ENCODE measurements around the gene DAND5.

The DAND5 gene

DNA sequence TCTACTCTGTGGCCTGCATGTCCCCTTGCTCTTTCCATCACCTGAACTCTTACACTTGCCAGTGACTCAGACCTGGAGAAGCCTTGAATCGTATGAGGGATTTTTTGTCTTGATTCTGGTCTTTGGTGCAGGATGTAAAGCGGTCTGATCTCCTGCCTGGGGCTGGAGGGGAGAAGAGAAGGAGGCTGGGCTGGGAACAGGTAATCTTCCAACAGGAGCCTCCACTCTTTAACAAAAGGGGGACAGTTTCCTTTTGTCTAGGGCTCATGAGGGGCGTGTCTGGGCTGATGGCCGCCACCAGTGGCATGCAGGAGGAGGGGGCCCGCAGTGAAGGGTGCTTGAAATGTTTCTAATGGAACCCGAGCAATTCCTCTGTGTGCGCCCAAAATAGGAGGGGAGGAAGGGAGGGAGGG is 50.6 kb downstream of the DAND5 start:
- no peaks in the 10 kb centered on the region for H3K79me2 ChIP-seq (ENCODE audit: control insufficient read depth, low read length)
- peaks cover 59% of the 10 kb centered on the region for H3K27me3 ChIP-seq (ENCODE audit: control insufficient read depth, low read length)
- no peak overlapping the region for H3K27ac ChIP-seq (ENCODE audit: low read depth, low read length)
- H3K36me3 ChIP-seq (ENCODE audit: control insufficient read depth, low read length) = no peaks in the 10 kb centered on the region
- H3K4me1 ChIP-seq (ENCODE audit: control insufficient read depth, low read length) = peaks cover 6% of the 10 kb centered on the region; the same call in 1 of the 2 replicates
- H3K4me3 ChIP-seq (ENCODE audit: low read length) = no peak overlapping the region
- H4K20me1 ChIP-seq (ENCODE audit: control insufficient read depth, insufficient read depth, low read depth, low read length) = no peaks in the 10 kb centered on the region
- TF ChIP-seq EZH2phosphoT487 (IDR thresholded peaks at IDR 0.05; ENCODE audit: borderline replicate concordance, low read length) = no peak
- TF ChIP-seq, protein P1, sequence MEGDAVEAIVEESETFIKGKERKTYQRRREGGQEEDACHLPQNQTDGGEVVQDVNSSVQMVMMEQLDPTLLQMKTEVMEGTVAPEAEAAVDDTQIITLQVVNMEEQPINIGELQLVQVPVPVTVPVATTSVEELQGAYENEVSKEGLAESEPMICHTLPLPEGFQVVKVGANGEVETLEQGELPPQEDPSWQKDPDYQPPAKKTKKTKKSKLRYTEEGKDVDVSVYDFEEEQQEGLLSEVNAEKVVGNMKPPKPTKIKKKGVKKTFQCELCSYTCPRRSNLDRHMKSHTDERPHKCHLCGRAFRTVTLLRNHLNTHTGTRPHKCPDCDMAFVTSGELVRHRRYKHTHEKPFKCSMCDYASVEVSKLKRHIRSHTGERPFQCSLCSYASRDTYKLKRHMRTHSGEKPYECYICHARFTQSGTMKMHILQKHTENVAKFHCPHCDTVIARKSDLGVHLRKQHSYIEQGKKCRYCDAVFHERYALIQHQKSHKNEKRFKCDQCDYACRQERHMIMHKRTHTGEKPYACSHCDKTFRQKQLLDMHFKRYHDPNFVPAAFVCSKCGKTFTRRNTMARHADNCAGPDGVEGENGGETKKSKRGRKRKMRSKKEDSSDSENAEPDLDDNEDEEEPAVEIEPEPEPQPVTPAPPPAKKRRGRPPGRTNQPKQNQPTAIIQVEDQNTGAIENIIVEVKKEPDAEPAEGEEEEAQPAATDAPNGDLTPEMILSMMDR (IDR thresholded peaks at IDR 0.05; ENCODE audit: low read depth, low read length, poor library complexity, severe bottlenecking) = no peak
- no peak overlapping the region for H3K4me2 ChIP-seq (ENCODE audit: low read length)
- H3F3A ChIP-seq (ENCODE audit: control insufficient read depth, insufficient read depth) = no peaks in the 10 kb centered on the region
- H3K9me3 ChIP-seq (ENCODE audit: control insufficient read depth, insufficient read depth, low read length) = no peaks in the 10 kb centered on the region
- no peaks in the 10 kb centered on the region for H3K9me2 ChIP-seq (replicated peaks; ENCODE audit: control insufficient read depth, low read length)

DNA sequence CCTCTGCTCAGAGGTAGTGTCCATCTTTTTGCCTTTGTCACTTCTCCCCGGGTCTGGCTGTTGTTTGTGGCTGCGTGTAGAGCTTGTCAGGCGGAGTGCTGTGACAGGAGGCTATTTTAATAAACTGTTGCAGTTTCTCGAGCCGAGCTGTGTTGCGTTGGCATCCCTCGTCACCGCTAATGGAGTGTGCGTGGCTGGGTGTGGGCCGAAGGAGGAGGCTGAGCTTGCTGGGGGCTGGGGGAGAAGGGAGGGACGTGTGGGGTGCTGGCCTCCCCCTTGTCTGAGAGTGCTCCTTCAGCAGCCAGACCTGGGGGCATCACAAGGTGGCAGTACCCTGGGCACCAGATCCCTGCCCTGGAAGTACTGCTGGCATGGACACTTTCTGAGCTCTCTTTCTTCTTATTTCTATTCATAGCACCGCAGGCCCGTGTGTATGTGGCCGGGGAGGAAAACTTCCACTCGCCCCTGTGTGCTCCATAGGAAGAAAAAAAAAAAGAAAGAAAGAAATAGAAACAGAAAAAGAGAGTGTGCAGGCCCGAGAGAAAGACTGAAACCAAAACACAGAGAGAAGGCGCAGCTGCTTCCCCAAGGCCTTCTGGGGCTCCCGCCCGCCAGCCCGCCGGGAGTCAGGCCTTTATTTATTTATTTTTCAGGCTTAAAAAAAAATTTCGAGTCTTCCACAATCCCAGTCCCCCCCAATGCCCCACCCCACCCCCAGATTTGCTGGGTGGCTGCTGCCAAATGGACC is 52.9 kb downstream of the DAND5 start:
- Histone ChIP-seq H3K27ac (ENCODE audit: low read depth, low read length) (no peak overlapping the region), H3K4me3 (ENCODE audit: low read length) (no peak overlapping the region), H3K9me2 (replicated peaks; ENCODE audit: control insufficient read depth, low read length) (no peaks in the 10 kb centered on the region), H3K79me2 (ENCODE audit: control insufficient read depth, low read length) (no peaks in the 10 kb centered on the region), H3K9me3 (ENCODE audit: control insufficient read depth, insufficient read depth, low read length) (no peaks in the 10 kb centered on the region), H3K4me1 (ENCODE audit: control insufficient read depth, low read length) (peaks cover 6% of the 10 kb centered on the region; the same call in 1 of the 2 replicates), H4K20me1 (ENCODE audit: control insufficient read depth, insufficient read depth, low read depth, low read length) (no peaks in the 10 kb centered on the region), H3F3A (ENCODE audit: control insufficient read depth, insufficient read depth) (no peaks in the 10 kb centered on the region), H3K4me2 (ENCODE audit: low read length) (no peak overlapping the region), H3K27me3 (ENCODE audit: control insufficient read depth, low read length) (peaks cover 65% of the 10 kb centered on the region), H3K36me3 (ENCODE audit: control insufficient read depth, low read length) (no peaks in the 10 kb centered on the region)
- TF ChIP-seq EZH2phosphoT487 (IDR thresholded peaks at IDR 0.05; ENCODE audit: borderline replicate concordance, low read length) = no peak
- TF ChIP-seq, protein P1 (IDR thresholded peaks at IDR 0.05; ENCODE audit: low read depth, low read length, poor library complexity, severe bottlenecking) = no peak

- Histone ChIP-seq H3K9me2 (replicated peaks; ENCODE audit: control insufficient read depth, low read length) (no peaks in the 10 kb centered on the region), H3F3A (ENCODE audit: control insufficient read depth, insufficient read depth) (no peaks in the 10 kb centered on the region), H3K27ac (ENCODE audit: low read depth, low read length) (no peak overlapping the region), H3K4me3 (ENCODE audit: low read length) (no peak overlapping the region), H3K4me1 (ENCODE audit: control insufficient read depth, low read length) (peaks cover 6% of the 10 kb centered on the region; the same call in 1 of the 2 replicates), H3K9me3 (ENCODE audit: control insufficient read depth, insufficient read depth, low read length) (no peaks in the 10 kb centered on the region), H3K79me2 (ENCODE audit: control insufficient read depth, low read length) (no peaks in the 10 kb centered on the region), H3K36me3 (ENCODE audit: control insufficient read depth, low read length) (no peaks in the 10 kb centered on the region), H3K4me2 (ENCODE audit: low read length) (peak overlapping the region; percentile 26; the same call in 1 of the 2 replicates), H3K27me3 (ENCODE audit: control insufficient read depth, low read length) (peaks cover 65% of the 10 kb centered on the region), H4K20me1 (ENCODE audit: control insufficient read depth, insufficient read depth, low read depth, low read length) (no peaks in the 10 kb centered on the region)
- TF ChIP-seq, protein P1 (IDR thresholded peaks at IDR 0.05; ENCODE audit: low read depth, low read length, poor library complexity, severe bottlenecking) = no peak
- no peak; the same call in 1 of the 2 replicates for TF ChIP-seq EZH2phosphoT487 (IDR thresholded peaks at IDR 0.05; ENCODE audit: borderline replicate concordance, low read length)
These were observed 53.7 kb downstream of the DAND5 start for GRCh38 chr19:13022859-13023636.
